ENCODE measurements around the gene PNLIPRP3.

Gene PNLIPRP3

GRCh38 chr10:116427671-116428070 lies at the start of gene PNLIPRP3:
TSS of gene PNLIPRP3 (plus strand) at chr10:116427847. CDS start at chr10:116428013, 166 bp downstream.
- H3K4me3 ChIP-seq (ENCODE audit: low read length, poor library complexity, severe bottlenecking), result no peak within 1 kb of the TSS
- H3F3A ChIP-seq (ENCODE audit: low read depth), result no peaks in the 10 kb centered on the region
- no peak within 1 kb of the TSS for H3K9ac ChIP-seq (ENCODE audit: low read depth, low read length, poor library complexity, severe bottlenecking)
- no peaks in the 10 kb centered on the region for H4K20me1 ChIP-seq (ENCODE audit: insufficient read depth, low read length, poor library complexity, severe bottlenecking)
- H3K36me3 ChIP-seq (ENCODE audit: insufficient read depth, low read length), result no peaks in the 10 kb centered on the region
- peaks cover 18% of the 10 kb centered on the region for H3K4me1 ChIP-seq (ENCODE audit: insufficient read depth, low read length, poor library complexity, severe bottlenecking)
- H3K9me3 ChIP-seq (ENCODE audit: insufficient read depth, low read depth, low read length), result no peaks in the 10 kb centered on the region
- no peaks in the 10 kb centered on the region for H3K27me3 ChIP-seq (ENCODE audit: insufficient read depth, low read length, poor library complexity, severe bottlenecking)
- no peak within 1 kb of the TSS for H2AFZ ChIP-seq (ENCODE audit: low read length)
- TF ChIP-seq CTCF (conservative IDR thresholded peaks at IDR 0.05; ENCODE audit: low read length) (no peak), EZH2phosphoT487 (IDR thresholded peaks at IDR 0.05; ENCODE audit: borderline replicate concordance) (no peak)
- H3K4me2 ChIP-seq (ENCODE audit: low read depth, low read length, poor library complexity, severe bottlenecking), result no peak within 1 kb of the TSS
- no peaks in the 10 kb centered on the region for H3K79me2 ChIP-seq (ENCODE audit: insufficient read depth, low read length)
- H3K9me2 ChIP-seq (replicated peaks; ENCODE audit: low read depth, low read length), result no peaks in the 10 kb centered on the region

GRCh38 chr10:116382290-116382689 lies 45.4 kb upstream of the PNLIPRP3 start:
- Histone ChIP-seq H3K27me3 (ENCODE audit: insufficient read depth, low read length, poor library complexity, severe bottlenecking) (no peaks in the 10 kb centered on the region), H3K9me3 (ENCODE audit: insufficient read depth, low read depth, low read length) (no peaks in the 10 kb centered on the region), H3K9ac (ENCODE audit: low read depth, low read length, poor library complexity, severe bottlenecking) (no peak overlapping the region), H3F3A (ENCODE audit: low read depth) (no peaks in the 10 kb centered on the region; the same call in 1 of the 2 replicates), H3K79me2 (ENCODE audit: insufficient read depth, low read length) (no peaks in the 10 kb centered on the region), H3K4me2 (ENCODE audit: low read depth, low read length, poor library complexity, severe bottlenecking) (no peak overlapping the region), H4K20me1 (ENCODE audit: insufficient read depth, low read length, poor library complexity, severe bottlenecking) (no peaks in the 10 kb centered on the region), H2AFZ (ENCODE audit: low read length) (no peak overlapping the region), H3K36me3 (ENCODE audit: insufficient read depth, low read length) (no peaks in the 10 kb centered on the region), H3K4me3 (ENCODE audit: low read length, poor library complexity, severe bottlenecking) (no peak overlapping the region), H3K4me1 (ENCODE audit: insufficient read depth, low read length, poor library complexity, severe bottlenecking) (no peaks in the 10 kb centered on the region), H3K9me2 (replicated peaks; ENCODE audit: low read depth, low read length) (no peaks in the 10 kb centered on the region)
- no peak for TF ChIP-seq CTCF (conservative IDR thresholded peaks at IDR 0.05; ENCODE audit: low read length)
- TF ChIP-seq EZH2phosphoT487 (IDR thresholded peaks at IDR 0.05; ENCODE audit: borderline replicate concordance), result no peak

- no peaks in the 10 kb centered on the region for H3K9me3 ChIP-seq (ENCODE audit: insufficient read depth, low read depth, low read length)
- H3K27me3 ChIP-seq (ENCODE audit: insufficient read depth, low read length, poor library complexity, severe bottlenecking), result no peaks in the 10 kb centered on the region
- peak overlapping the region; percentile 61 for H2AFZ ChIP-seq (ENCODE audit: low read length)
- no peak overlapping the region for H3K9ac ChIP-seq (ENCODE audit: low read depth, low read length, poor library complexity, severe bottlenecking)
- H3K4me3 ChIP-seq (ENCODE audit: low read length, poor library complexity, severe bottlenecking), result no peak overlapping the region
- no peak for TF ChIP-seq CTCF (conservative IDR thresholded peaks at IDR 0.05; ENCODE audit: low read length)
- no peak for TF ChIP-seq EZH2phosphoT487 (IDR thresholded peaks at IDR 0.05; ENCODE audit: borderline replicate concordance)
- H4K20me1 ChIP-seq (ENCODE audit: insufficient read depth, low read length, poor library complexity, severe bottlenecking), result no peaks in the 10 kb centered on the region
- H3K4me1 ChIP-seq (ENCODE audit: insufficient read depth, low read length, poor library complexity, severe bottlenecking), result no peaks in the 10 kb centered on the region
- no peaks in the 10 kb centered on the region for H3K9me2 ChIP-seq (replicated peaks; ENCODE audit: low read depth, low read length)
- H3K4me2 ChIP-seq (ENCODE audit: low read depth, low read length, poor library complexity, severe bottlenecking), result no peak overlapping the region
- H3K36me3 ChIP-seq (ENCODE audit: insufficient read depth, low read length), result no peaks in the 10 kb centered on the region
- H3F3A ChIP-seq (ENCODE audit: low read depth), result no peaks in the 10 kb centered on the region; the same call in 1 of the 2 replicates
- H3K79me2 ChIP-seq (ENCODE audit: insufficient read depth, low read length), result no peaks in the 10 kb centered on the region
Measured at GRCh38 chr10:116385311-116385710, 42.3 kb upstream of the PNLIPRP3 start.
